Right ventricle myocardium superior (tissue), 1 donor: ENCODE results near the gene MECR. TPM values are rescaled to one million over a fixed set of nuclear protein-coding genes. Genes with fewer than 3 reads are reported as not detected.
"Not testable (repeated sequence)": the region's sequence is repeated elsewhere in the genome, so short reads cannot be mapped to it uniquely, and the experiment has no call there.

Experiments used
- ATAC-seq: fragments of 200-7000 bp; cut with Tn5 transposase; one replicate; pipeline ENCODE4 v1.9.1; 2020; ENCODE audit warnings: mild to moderate bottlenecking; ENCODE audit not compliant: poor library complexity
- DNase-seq: peaks from one replicate; pipeline ENCODE4 v3.0.0-alpha.2; 2020
- intact Hi-C: fragments of 100-400 bp; cut with DNase I; formaldehyde crosslinking; loops from one replicate; pipeline ENCODE4 v1.11.2; 2022
- total RNA-seq: library from RNA; stranded (reverse); fragmentation: NEBNext Ultra II Directional; extraction: Animal tissue kit (Norgen Biotek cat#: 25700); gene quantifications from one replicate; pipeline ENCODE4 v1.2.1, GENCODE V29; 2021
- donor health status: DM: no; HTN: yes; CAD: no; lungs with severe emphysema.

Gene MECR
- total RNA-seq, 1 donor from 2014 or later, result 33.1 TPM

- intact Hi-C loops, result no loop called here
- ATAC-seq (no peak), DNase-seq (no peak)
Observed at GRCh38 chr1:29157269-29157601, 73.5 kb downstream of the MECR start.

GRCh38 chr1:29156543-29157268, 74.0 kb downstream of the MECR start:
- no peak for DNase-seq
- intact Hi-C loops, result no loop called here
- ATAC-seq, result peak; percentile 62

- DNase-seq (no peak), ATAC-seq (no peak)
- intact Hi-C loops, result no loop called here
Observed at GRCh38 chr1:29152046-29152805, 78.5 kb downstream of the MECR start.

- ATAC-seq, intact Hi-C loops, DNase-seq: not testable (repeated sequence)
Observed at GRCh38 chr1:29150346-29150745, 80.4 kb downstream of the MECR start.

- DNase-seq (no peak), ATAC-seq (no peak)
- intact Hi-C loops, result no loop called here
Observed at GRCh38 chr1:29148656-29149491, 81.9 kb downstream of the MECR start.

- ATAC-seq (peak; percentile 43), DNase-seq (no peak)
- intact Hi-C loops, result no loop called here
Observed at GRCh38 chr1:29145739-29146437, 84.8 kb downstream of the MECR start.

- no peak for ATAC-seq
- intact Hi-C loops, result no loop called here
- no peak for DNase-seq
Observed at GRCh38 chr1:29144178-29144577, 86.6 kb downstream of the MECR start.

- no peak for DNase-seq
- no peak for ATAC-seq
- intact Hi-C loops, result no loop called here
Observed at GRCh38 chr1:29142714-29143113, 88.0 kb downstream of the MECR start.

Other genes with a start within 250 kb of the MECR start
- gene TMEM200B, start 107.0 kb downstream of the MECR start, total RNA-seq, result 2.3 TPM
- gene SRSF4, start 49.0 kb downstream of the MECR start, total RNA-seq, result 50.9 TPM
- 22.1 TPM for gene PTPRU, start 5.6 kb upstream of the MECR start, total RNA-seq